Activated CD8-positive, alpha-beta T cell treated with anti-CD3 and anti-CD28 coated beads for 36 hours (primary cell): ENCODE data around the gene GNPTG. TPM values are rescaled to one million over a fixed set of nuclear protein-coding genes. Genes with fewer than 3 reads are reported as not detected.

Experiments used
- ATAC-seq: fragments of 200-7000 bp; cut with Tn5 transposase; one replicate; pipeline ENCODE4 v1.10.0; 2021; ENCODE audit warnings: mild to moderate bottlenecking, moderate library complexity
- CTCF ChIA-PET: fragments of 350-600 bp; sonication (Branson Sonifier 250); formaldehyde crosslinking; loops from one replicate; lab custom pipeline; 2021; ENCODE audit warnings: antibody characterized with exemption; lab: Charles Lee
- POLR2A ChIA-PET: fragments of 350-600 bp; sonication (Branson Sonifier 250); formaldehyde crosslinking; loops from one replicate; lab custom pipeline; 2021; ENCODE audit warnings: antibody characterized with exemption; lab: Charles Lee
- DNase-seq: peaks from one replicate; pipeline ENCODE4 v3.0.0-alpha.2; 2020
- H3K27ac Mint-ChIP-seq: one replicate; pipeline ENCODE4 v1.8.0; 2021; ENCODE audit warnings: mild to moderate bottlenecking, mixed read lengths
- H3K27me3 Mint-ChIP-seq: one replicate; pipeline ENCODE4 v1.8.0; 2021; ENCODE audit warnings: mixed read lengths
- H3K36me3 Mint-ChIP-seq: one replicate; pipeline ENCODE4 v1.8.0; 2021; ENCODE audit warnings: low read depth, mixed read lengths
- H3K4me1 Mint-ChIP-seq: one replicate; pipeline ENCODE4 v1.8.0; 2021; ENCODE audit warnings: low read depth, mixed read lengths
- H3K4me3 Mint-ChIP-seq: one replicate; pipeline ENCODE4 v1.8.0; 2021; ENCODE audit warnings: mild to moderate bottlenecking, moderate library complexity, mixed read lengths
- H3K9me3 Mint-ChIP-seq: one replicate; pipeline ENCODE4 v1.8.0; 2021; ENCODE audit warnings: mixed read lengths
- CTCF ChIP-seq: fragments of 200-600 bp; IDR thresholded peaks from one replicate; pipeline ENCODE4 v1.8.0; 2022; ENCODE audit warnings: antibody characterized with exemption, mild to moderate bottlenecking
- intact Hi-C: fragments of 100-400 bp; cut with micrococcal nuclease; formaldehyde crosslinking; loops from one replicate; pipeline ENCODE4 v1.10.0; 2022
- total RNA-seq, 2 experiments: library from RNA; stranded (reverse); gene quantifications; one replicate each; pipeline ENCODE4 v1.2.3, GENCODE V29; 2021

The GNPTG gene
- total RNA-seq, 2 experiments from 2014 or later = 17.3 to 19.2 TPM

- ChIA-PET CTCF (no interaction called here), POLR2A (interaction anchor here (0.6 kb wide), 1 partner anchor 547 kb away, joined by 3 read pairs; no protein-coding TSS in a partner anchor)
- TF ChIP-seq CTCF = no peak
- H3K4me1 Mint-ChIP-seq = no peaks in the 10 kb centered on the region
- no peak overlapping the region for H3K27ac Mint-ChIP-seq
- no peak overlapping the region for H3K4me3 Mint-ChIP-seq
- peaks cover 5% of the 10 kb centered on the region for H3K36me3 Mint-ChIP-seq
- intact Hi-C loops = no loop called here
- no peak for DNase-seq
- no peaks in the 10 kb centered on the region for H3K9me3 Mint-ChIP-seq
- no peak for ATAC-seq
- no peaks in the 10 kb centered on the region for H3K27me3 Mint-ChIP-seq
Observed at GRCh38 chr16:1392826-1393225, 41.1 kb downstream of the GNPTG start.

- ChIA-PET POLR2A (no interaction called here), CTCF (no interaction called here)
- DNase-seq = no peak
- intact Hi-C loops = no loop called here
- peaks cover 5% of the 10 kb centered on the region for H3K36me3 Mint-ChIP-seq
- H3K9me3 Mint-ChIP-seq = no peaks in the 10 kb centered on the region
- no peak overlapping the region for H3K27ac Mint-ChIP-seq
- H3K4me3 Mint-ChIP-seq = no peak overlapping the region
- H3K4me1 Mint-ChIP-seq = no peaks in the 10 kb centered on the region
- TF ChIP-seq CTCF = no peak
- no peaks in the 10 kb centered on the region for H3K27me3 Mint-ChIP-seq
- no peak for ATAC-seq
Observed at GRCh38 chr16:1393613-1394176, 42.0 kb downstream of the GNPTG start.

- no peak for TF ChIP-seq CTCF
- Mint-ChIP-seq H3K4me3 (no peak overlapping the region), H3K27ac (no peak overlapping the region), H3K27me3 (no peaks in the 10 kb centered on the region), H3K36me3 (peaks cover 5% of the 10 kb centered on the region), H3K9me3 (no peaks in the 10 kb centered on the region), H3K4me1 (no peaks in the 10 kb centered on the region)
- no peak for ATAC-seq
- DNase-seq = no peak
- POLR2A ChIA-PET = no interaction called here
- CTCF ChIA-PET = no interaction called here
- intact Hi-C loops = no loop called here
Observed at GRCh38 chr16:1394367-1394951, 42.7 kb downstream of the GNPTG start.

GRCh38 chr16:1395444-1396031, 43.8 kb downstream of the GNPTG start:
- Mint-ChIP-seq H3K36me3 (peaks cover 2% of the 10 kb centered on the region), H3K27ac (no peak overlapping the region), H3K27me3 (no peaks in the 10 kb centered on the region), H3K4me1 (no peaks in the 10 kb centered on the region), H3K9me3 (no peaks in the 10 kb centered on the region), H3K4me3 (no peak overlapping the region)
- intact Hi-C loops = no loop called here
- DNase-seq (no peak), ATAC-seq (no peak)
- no peak for TF ChIP-seq CTCF
- ChIA-PET POLR2A (interaction anchor here (1.8 kb wide), 1 partner anchor 17 kb away, joined by 4 read pairs; no protein-coding TSS in a partner anchor), CTCF (no interaction called here)

GRCh38 chr16:1397779-1398178, 46.0 kb downstream of the GNPTG start:
- POLR2A ChIA-PET = no interaction called here
- ATAC-seq (no peak), DNase-seq (no peak)
- intact Hi-C loops = no loop called here
- Mint-ChIP-seq H3K36me3 (peaks cover 2% of the 10 kb centered on the region), H3K27me3 (no peaks in the 10 kb centered on the region), H3K9me3 (no peaks in the 10 kb centered on the region), H3K27ac (no peak overlapping the region), H3K4me1 (no peaks in the 10 kb centered on the region), H3K4me3 (no peak overlapping the region)
- TF ChIP-seq CTCF = no peak
- CTCF ChIA-PET = no interaction called here
